ENCODE results near the gene PNPLA7.

DNA sequence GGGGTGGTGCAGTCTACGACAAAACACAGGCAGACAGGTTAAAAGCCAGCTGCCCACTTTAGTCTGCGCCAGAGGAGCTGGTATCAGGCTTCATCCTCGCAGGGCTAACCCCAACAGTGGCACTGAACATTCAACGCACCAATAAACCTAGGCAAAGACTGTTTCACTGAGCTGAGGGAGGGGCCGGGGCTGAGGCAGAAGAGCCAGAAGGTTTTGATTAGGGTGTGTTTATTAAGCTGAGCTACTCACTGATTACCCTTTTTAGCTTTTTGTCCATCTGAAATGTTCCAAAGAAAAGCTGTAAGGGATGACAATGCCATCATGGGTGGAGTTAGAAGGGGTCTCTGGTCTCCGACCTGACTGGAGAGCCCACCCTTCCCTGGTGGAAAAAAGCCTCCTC is 38.7 kb upstream of the PNPLA7 start:
- TF ChIP-seq, protein P1, sequence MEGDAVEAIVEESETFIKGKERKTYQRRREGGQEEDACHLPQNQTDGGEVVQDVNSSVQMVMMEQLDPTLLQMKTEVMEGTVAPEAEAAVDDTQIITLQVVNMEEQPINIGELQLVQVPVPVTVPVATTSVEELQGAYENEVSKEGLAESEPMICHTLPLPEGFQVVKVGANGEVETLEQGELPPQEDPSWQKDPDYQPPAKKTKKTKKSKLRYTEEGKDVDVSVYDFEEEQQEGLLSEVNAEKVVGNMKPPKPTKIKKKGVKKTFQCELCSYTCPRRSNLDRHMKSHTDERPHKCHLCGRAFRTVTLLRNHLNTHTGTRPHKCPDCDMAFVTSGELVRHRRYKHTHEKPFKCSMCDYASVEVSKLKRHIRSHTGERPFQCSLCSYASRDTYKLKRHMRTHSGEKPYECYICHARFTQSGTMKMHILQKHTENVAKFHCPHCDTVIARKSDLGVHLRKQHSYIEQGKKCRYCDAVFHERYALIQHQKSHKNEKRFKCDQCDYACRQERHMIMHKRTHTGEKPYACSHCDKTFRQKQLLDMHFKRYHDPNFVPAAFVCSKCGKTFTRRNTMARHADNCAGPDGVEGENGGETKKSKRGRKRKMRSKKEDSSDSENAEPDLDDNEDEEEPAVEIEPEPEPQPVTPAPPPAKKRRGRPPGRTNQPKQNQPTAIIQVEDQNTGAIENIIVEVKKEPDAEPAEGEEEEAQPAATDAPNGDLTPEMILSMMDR (IDR thresholded peaks at IDR 0.05) = no peak
- TF ChIP-seq EP300 (IDR thresholded peaks at IDR 0.05) (no peak), POLR2AphosphoS5 (IDR thresholded peaks at IDR 0.05) (no peak)
